ENCODE results near the gene SLC15A1. TPM values are rescaled to one million over a fixed set of nuclear protein-coding genes. Genes with fewer than 3 reads are reported as not detected.

The SLC15A1 gene
- total RNA-seq, 1 donor from 2014 or later, result not detected

- H3K9me3 ChIP-seq, result no peaks in the 10 kb centered on the region
- no peaks in the 10 kb centered on the region for H3K4me1 ChIP-seq
- intact Hi-C loops (cut with DNase I), result no loop called here
- ATAC-seq, result no peak
- DNase-seq, result no peak
- no peak overlapping the region for H3K4me3 ChIP-seq
- peaks cover 32% of the 10 kb centered on the region for H3K36me3 ChIP-seq
- no peak for TF ChIP-seq CTCF (IDR thresholded peaks at IDR 0.05)
- no peaks in the 10 kb centered on the region for H3K27me3 ChIP-seq
- no peak overlapping the region for H3K27ac ChIP-seq
These were observed 39.1 kb upstream of the SLC15A1 start for GRCh38 chr13:98791611-98792010.

- no peak for DNase-seq
- no peak for ATAC-seq
- no peaks in the 10 kb centered on the region for H3K4me1 ChIP-seq
- no peak overlapping the region for H3K4me3 ChIP-seq
- intact Hi-C loops (cut with DNase I), result no loop called here
- no peaks in the 10 kb centered on the region for H3K9me3 ChIP-seq
- no peak overlapping the region for H3K27ac ChIP-seq
- TF ChIP-seq CTCF (IDR thresholded peaks at IDR 0.05), result no peak
- H3K36me3 ChIP-seq, result peaks cover 5% of the 10 kb centered on the region
- H3K27me3 ChIP-seq, result no peaks in the 10 kb centered on the region
These were observed 35.5 kb upstream of the SLC15A1 start for GRCh38 chr13:98787996-98788395.

GRCh38 chr13:98787173-98787572 lies 34.7 kb upstream of the SLC15A1 start:
- Histone ChIP-seq H3K27me3 (no peaks in the 10 kb centered on the region), H3K27ac (no peak overlapping the region), H3K4me3 (no peak overlapping the region), H3K4me1 (no peaks in the 10 kb centered on the region), H3K36me3 (no peaks in the 10 kb centered on the region), H3K9me3 (no peaks in the 10 kb centered on the region)
- no peak for TF ChIP-seq CTCF (IDR thresholded peaks at IDR 0.05)
- DNase-seq (no peak), ATAC-seq (no peak)
- intact Hi-C loops (cut with DNase I), result no loop called here

GRCh38 chr13:98786023-98786422 lies 33.6 kb upstream of the SLC15A1 start:
- H3K36me3 ChIP-seq, result no peaks in the 10 kb centered on the region
- H3K9me3 ChIP-seq, result no peaks in the 10 kb centered on the region
- DNase-seq, result no peak
- ATAC-seq, result no peak
- H3K4me3 ChIP-seq, result no peak overlapping the region
- no peaks in the 10 kb centered on the region for H3K4me1 ChIP-seq
- H3K27ac ChIP-seq, result no peak overlapping the region
- TF ChIP-seq CTCF (IDR thresholded peaks at IDR 0.05), result no peak
- H3K27me3 ChIP-seq, result no peaks in the 10 kb centered on the region
- intact Hi-C loops (cut with DNase I), result no loop called here

- no peak for TF ChIP-seq CTCF (IDR thresholded peaks at IDR 0.05)
- Histone ChIP-seq H3K4me1 (no peaks in the 10 kb centered on the region), H3K4me3 (no peak overlapping the region), H3K9me3 (no peaks in the 10 kb centered on the region), H3K27me3 (no peaks in the 10 kb centered on the region), H3K36me3 (no peaks in the 10 kb centered on the region), H3K27ac (no peak overlapping the region)
- ATAC-seq (no peak), DNase-seq (no peak)
- intact Hi-C loops (cut with DNase I), result no loop called here
These were observed 32.9 kb upstream of the SLC15A1 start for GRCh38 chr13:98785405-98785804.

- H3K9me3 ChIP-seq, result no peaks in the 10 kb centered on the region
- no peak for TF ChIP-seq CTCF (IDR thresholded peaks at IDR 0.05)
- peak; percentile 22 for ATAC-seq
- no peaks in the 10 kb centered on the region for H3K36me3 ChIP-seq
- no peaks in the 10 kb centered on the region for H3K4me1 ChIP-seq
- DNase-seq, result no peak
- no peak overlapping the region for H3K27ac ChIP-seq
- H3K27me3 ChIP-seq, result no peaks in the 10 kb centered on the region
- intact Hi-C loops (cut with DNase I), result no loop called here
- H3K4me3 ChIP-seq, result no peak overlapping the region
These were observed 32.2 kb upstream of the SLC15A1 start for GRCh38 chr13:98784666-98785065.

Measured in upper lobe of right lung (tissue), 1 donor.